CD4-positive, alpha-beta T cell treated with Interleukin-10 for 1 hour (primary cell): ENCODE measurements around the gene ACSM5.
A peak's percentile ranks its signal among the peaks of the same experiment; 100 is the strongest.

Experiments used
- DNase-seq: peaks from one replicate; pipeline ENCODE4 v3.0.0-alpha.2; 2020

ACSM5 gene

GRCh38 chr16:20409398-20410120, at the start of gene ACSM5:
ACSM5 (plus strand) TSS chr16:20409534; CDS start chr16:20411485, 1,951 bp downstream.
- no peak for DNase-seq

- no peak for DNase-seq
Measured at GRCh38 chr16:20359997-20360396, 49.3 kb upstream of the ACSM5 start.

- DNase-seq = no peak
Measured at GRCh38 chr16:20363191-20363590, 46.1 kb upstream of the ACSM5 start.

GRCh38 chr16:20364051-20364450, 45.3 kb upstream of the ACSM5 start:
- DNase-seq = no peak

GRCh38 chr16:20369452-20370054, 39.8 kb upstream of the ACSM5 start:
- DNase-seq = no peak

GRCh38 chr16:20372701-20373100, 36.6 kb upstream of the ACSM5 start:
- no peak for DNase-seq

- DNase-seq = no peak
Measured at GRCh38 chr16:20377181-20377580, 32.2 kb upstream of the ACSM5 start.

GRCh38 chr16:20380782-20381181, 28.6 kb upstream of the ACSM5 start:
- DNase-seq = no peak

- no peak for DNase-seq
Measured at GRCh38 chr16:20382202-20382948, 27.0 kb upstream of the ACSM5 start.

GRCh38 chr16:20383106-20384029, 26.0 kb upstream of the ACSM5 start:
- DNase-seq = peak; percentile 47

- peak; percentile 39 for DNase-seq
Measured at GRCh38 chr16:20385844-20386832, 23.2 kb upstream of the ACSM5 start.

- DNase-seq = no peak
Measured at GRCh38 chr16:20387978-20388377, 21.4 kb upstream of the ACSM5 start.

GRCh38 chr16:20388854-20389253, 20.5 kb upstream of the ACSM5 start:
- no peak for DNase-seq

GRCh38 chr16:20391045-20391444, 18.3 kb upstream of the ACSM5 start:
- no peak for DNase-seq

- DNase-seq = no peak
Measured at GRCh38 chr16:20393801-20394577, 15.3 kb upstream of the ACSM5 start.

GRCh38 chr16:20395946-20396345, 13.4 kb upstream of the ACSM5 start:
- DNase-seq = no peak

- DNase-seq = no peak
Measured at GRCh38 chr16:20396846-20397467, 12.4 kb upstream of the ACSM5 start.

GRCh38 chr16:20397468-20398074, 11.8 kb upstream of the ACSM5 start:
- no peak for DNase-seq

GRCh38 chr16:20398603-20399002, 10.7 kb upstream of the ACSM5 start:
- DNase-seq = no peak

GRCh38 chr16:20399185-20399584, 10.1 kb upstream of the ACSM5 start:
- DNase-seq = no peak
